GM10266 (cell line): Measurements from ENCODE around the gene TBXAS1.

ENCODE experiments used
- DNase-seq: peaks from one replicate; pipeline ENCODE4 v3.0.0; 2012; ENCODE audit errors: extremely low spot score
- TF ChIP-seq, protein P1 (sequence below): IDR thresholded peaks from 2 replicates; pipeline ENCODE4 v1.5.1; 2012; ENCODE audit warnings: mild to moderate bottlenecking, low read depth; ENCODE audit not compliant: control insufficient read depth, insufficient read depth; ENCODE audit errors: missing control alignments

The TBXAS1 gene

DNA sequence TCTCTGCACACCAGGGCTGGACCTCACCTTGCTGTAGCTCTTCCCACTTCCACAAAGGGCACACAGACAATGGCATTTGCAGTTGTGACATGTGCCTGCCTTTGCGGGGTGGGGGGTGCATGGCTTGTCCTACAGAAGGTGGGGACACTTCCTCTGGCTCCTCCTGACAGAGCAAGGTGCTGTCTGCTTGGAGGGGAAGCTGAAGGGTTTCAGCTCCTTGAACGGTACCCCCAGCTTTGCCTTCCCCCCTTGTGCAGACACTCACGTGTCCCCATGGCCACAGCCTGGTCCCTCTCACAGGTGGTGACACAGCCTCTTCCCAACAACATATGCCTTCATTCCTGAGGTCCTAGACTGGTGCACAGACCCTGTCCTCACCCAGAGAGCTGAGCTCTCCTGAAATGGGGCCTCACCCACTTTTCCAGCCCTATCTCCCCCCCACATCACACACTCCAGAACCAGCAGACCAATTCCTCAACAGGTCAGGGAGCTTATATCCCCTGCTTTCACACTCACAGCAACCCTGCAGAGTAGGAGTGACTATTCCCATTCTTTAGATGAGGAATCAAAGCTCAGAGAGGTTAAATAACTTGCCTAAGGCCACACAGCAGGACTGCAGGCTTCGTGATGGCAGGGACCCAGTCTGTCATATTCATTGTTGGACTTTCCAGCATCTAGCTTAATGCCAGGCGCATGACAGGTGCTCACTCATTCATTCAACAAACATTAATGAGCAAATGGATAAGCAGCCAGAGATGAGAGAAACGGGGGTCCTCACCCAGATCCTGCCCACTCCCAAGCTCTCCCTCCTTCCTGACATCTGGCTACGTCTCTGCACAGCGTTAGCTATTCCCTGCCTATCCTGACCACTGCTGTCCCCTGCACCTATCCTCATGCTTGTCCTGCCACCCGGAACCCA lies 189.3 kb downstream of the TBXAS1 start:
- no peak for DNase-seq
- TF ChIP-seq, protein P1, sequence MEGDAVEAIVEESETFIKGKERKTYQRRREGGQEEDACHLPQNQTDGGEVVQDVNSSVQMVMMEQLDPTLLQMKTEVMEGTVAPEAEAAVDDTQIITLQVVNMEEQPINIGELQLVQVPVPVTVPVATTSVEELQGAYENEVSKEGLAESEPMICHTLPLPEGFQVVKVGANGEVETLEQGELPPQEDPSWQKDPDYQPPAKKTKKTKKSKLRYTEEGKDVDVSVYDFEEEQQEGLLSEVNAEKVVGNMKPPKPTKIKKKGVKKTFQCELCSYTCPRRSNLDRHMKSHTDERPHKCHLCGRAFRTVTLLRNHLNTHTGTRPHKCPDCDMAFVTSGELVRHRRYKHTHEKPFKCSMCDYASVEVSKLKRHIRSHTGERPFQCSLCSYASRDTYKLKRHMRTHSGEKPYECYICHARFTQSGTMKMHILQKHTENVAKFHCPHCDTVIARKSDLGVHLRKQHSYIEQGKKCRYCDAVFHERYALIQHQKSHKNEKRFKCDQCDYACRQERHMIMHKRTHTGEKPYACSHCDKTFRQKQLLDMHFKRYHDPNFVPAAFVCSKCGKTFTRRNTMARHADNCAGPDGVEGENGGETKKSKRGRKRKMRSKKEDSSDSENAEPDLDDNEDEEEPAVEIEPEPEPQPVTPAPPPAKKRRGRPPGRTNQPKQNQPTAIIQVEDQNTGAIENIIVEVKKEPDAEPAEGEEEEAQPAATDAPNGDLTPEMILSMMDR, result no peak

DNA sequence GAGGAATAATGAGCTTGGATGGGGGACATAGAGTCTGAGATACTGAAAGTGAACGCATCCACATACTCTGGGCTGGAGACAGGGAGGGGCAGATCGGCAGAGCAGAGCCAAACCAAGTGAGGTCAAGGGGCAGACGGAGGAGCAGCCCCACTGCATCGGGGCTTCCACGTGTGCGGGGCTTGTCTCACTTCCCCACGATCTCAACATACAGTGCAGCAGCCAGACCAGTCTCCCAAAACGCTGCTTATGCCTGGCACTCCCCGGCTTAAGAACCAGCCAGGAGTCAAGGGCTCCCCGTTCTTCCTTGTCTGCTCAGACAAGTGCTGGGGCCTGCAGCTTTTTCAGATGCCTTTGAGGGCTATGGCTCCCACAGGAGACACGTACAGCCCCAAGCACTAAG lies 190.1 kb downstream of the TBXAS1 start:
- TF ChIP-seq, protein P1, result no peak
- DNase-seq, result no peak

DNA sequence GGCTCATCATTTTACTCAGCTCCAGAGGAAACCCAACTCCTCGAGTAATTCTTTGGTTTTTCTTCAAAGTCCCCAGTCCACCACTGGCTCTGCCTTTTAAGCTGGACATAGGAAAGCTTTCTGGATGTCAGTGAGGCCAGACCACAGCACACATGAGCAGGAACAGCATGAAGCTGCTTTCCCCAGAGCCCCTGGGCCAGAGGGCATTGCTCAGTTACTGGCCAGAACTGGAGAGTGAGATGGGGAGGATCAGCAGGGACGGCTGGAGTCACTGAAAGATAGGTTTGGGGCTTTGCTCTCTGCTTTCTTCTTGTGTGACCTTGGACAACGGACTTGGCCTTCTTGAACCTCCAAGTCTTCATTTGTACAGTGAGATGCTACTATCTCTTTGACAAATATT lies 190.5 kb downstream of the TBXAS1 start:
- TF ChIP-seq, protein P1, result no peak

DNA sequence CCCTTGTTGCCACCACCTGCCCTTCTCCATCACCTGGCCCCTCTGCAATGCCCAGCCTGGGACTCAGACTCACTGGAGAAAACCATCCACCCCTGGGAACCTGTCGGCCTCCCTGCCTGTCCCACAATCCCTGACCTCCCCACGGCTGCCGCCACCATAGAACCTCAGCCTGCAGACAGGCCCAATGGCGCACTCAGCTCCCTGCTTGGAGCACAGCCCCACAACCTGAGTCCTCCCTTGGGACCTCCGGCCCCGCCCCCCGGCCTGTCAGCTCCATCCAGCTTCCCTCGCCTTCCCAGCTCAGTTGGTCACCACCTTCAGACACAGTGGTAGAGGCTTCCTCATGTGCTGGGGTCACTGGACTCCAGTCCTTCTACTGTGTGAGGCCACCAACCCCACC lies 192.5 kb downstream of the TBXAS1 start:
- TF ChIP-seq, protein P1, result no peak
- no peak for DNase-seq

More for the DNA sequence above, 190.5 kb downstream of the TBXAS1 start:
- DNase-seq, result no peak

DNA sequence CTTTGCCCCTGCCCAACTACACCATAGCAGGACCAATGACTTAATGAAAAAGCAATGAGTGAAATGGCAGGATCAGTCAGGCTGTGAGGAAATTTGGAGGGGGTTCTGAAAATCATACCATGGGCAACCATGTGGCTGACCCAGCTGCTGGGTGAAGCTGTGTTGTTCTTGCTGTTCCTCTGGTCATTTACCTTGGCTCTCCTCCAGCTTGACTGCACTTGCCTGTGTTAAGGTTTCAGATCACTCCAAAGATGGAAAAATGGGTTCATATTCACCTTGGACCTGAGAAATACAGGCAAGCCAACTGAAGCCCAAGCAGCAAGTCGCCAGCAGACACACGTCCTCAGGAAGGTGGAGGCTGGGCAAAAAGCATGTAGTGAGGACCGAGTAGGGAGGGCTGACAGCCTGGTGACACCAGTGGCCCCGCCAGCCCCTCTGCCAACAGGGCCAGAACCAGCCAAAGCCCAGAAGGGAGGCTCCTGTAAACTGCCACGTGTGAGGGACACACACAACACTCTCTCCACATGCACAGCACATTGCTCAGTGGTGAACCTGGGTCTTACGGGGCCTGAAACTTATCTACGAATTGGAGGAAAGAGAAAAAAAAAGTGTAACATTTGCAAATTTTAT lies 193.6 kb downstream of the TBXAS1 start:
- DNase-seq, result no peak
- TF ChIP-seq, protein P1, result no peak

DNA sequence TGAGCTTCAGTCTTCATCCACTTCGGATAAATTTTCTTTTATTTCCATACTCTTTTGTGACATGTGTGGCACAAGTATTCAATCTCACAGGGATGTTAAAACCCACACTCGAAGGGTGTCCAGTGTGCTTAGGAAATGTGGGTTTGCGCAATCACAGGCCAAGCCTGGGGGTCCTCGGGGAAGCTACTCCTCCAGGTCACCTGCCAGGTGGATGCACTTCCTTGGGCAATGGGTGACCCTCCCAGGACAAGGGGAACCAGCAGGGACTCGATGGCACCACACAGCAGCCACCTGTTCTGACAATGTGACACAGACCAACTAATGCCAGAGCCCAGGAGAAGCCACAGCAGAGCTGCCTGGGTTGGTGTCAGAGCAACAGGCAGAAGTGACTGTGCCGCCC lies 194.7 kb downstream of the TBXAS1 start:
- no peak for DNase-seq
- TF ChIP-seq, protein P1, result no peak

DNA sequence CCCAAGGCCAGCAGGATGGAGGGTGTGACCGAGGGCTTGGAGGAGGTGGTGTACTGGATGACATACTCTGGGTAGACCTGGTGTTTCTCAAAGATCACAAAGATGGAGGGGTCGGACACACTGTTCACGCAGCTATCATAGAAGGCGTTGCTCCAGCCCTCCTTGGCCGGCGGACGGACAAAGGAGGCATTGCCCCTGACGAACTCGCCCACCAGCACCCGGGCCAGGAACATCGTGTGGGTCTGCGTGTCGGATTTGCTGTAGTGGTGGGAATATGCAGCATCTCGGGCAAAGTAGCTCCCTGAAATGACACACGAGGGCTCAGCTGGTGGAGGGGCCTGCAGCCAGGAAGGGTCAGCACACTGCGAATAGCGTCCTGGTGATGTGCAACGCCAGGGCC lies 195.5 kb downstream of the TBXAS1 start:
- DNase-seq, result no peak
- TF ChIP-seq, protein P1, result no peak
